ENCODE results near the gene LY6G6C. TPM values are rescaled to one million over a fixed set of nuclear protein-coding genes. Genes with fewer than 3 reads are reported as not detected.
A peak's percentile ranks its signal among the peaks of the same experiment; 100 is the strongest.

Gene LY6G6C
- total and polyA plus RNA-seq, 11 donors = 0.27 TPM; not detected in 10

DNA sequence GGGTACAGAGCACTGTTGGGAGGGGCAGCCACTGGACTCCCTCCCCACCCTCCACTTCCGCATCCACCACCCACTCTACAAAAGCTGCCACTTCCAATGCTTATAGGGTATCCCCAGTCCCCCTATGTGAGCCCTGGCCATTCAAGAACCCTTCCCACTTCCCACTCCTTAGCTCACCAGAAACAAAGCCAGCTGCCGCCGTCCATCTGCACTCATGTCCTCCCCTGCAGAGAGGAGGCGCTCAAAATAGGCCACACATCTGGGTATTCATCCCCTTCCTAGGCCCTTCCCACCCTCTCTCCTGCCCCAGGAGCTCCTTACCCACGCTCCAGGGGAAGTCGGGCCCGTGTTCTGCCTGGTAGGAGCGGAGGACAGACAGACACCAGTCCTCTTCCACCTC lies 34.2 kb downstream of the LY6G6C start:
- intact Hi-C loops (cut with DNase I) = loop anchor here in 4 of 10 donors (10.0 kb wide), 3 partner anchors 77 to 267 kb away; partner anchors contain the start of genes NELFE (in 3 of the 4), SKIC2 (in 3 of the 4), NEU1 (in 1 of the 4) and SAPCD1 (in 1 of the 4)
- Histone ChIP-seq H3K36me3 (peaks cover 0 to 82% (median 73%) of the 10 kb centered on the region in 9 donors), H3K27ac (no peak overlapping the region), H3K4me3 (no peak overlapping the region), H3K27me3 (no peaks in the 10 kb centered on the region), H3K9me3 (no peaks in the 10 kb centered on the region), H3K4me1 (peaks cover 0 to 7% (median 0%) of the 10 kb centered on the region in 12 donors)
- ATAC-seq = no peak
- TF ChIP-seq, protein P1, sequence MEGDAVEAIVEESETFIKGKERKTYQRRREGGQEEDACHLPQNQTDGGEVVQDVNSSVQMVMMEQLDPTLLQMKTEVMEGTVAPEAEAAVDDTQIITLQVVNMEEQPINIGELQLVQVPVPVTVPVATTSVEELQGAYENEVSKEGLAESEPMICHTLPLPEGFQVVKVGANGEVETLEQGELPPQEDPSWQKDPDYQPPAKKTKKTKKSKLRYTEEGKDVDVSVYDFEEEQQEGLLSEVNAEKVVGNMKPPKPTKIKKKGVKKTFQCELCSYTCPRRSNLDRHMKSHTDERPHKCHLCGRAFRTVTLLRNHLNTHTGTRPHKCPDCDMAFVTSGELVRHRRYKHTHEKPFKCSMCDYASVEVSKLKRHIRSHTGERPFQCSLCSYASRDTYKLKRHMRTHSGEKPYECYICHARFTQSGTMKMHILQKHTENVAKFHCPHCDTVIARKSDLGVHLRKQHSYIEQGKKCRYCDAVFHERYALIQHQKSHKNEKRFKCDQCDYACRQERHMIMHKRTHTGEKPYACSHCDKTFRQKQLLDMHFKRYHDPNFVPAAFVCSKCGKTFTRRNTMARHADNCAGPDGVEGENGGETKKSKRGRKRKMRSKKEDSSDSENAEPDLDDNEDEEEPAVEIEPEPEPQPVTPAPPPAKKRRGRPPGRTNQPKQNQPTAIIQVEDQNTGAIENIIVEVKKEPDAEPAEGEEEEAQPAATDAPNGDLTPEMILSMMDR (IDR thresholded peaks at IDR 0.05) = no peak
- no peak for TF ChIP-seq POLR2A (IDR thresholded peaks at IDR 0.05)
- DNase-seq = peak in 1 of 5 donors; percentile 35
- WGBS, 4 donors = 86 to 87% (median 87%) methylated on average over 8 of the region's 8 CpGs

DNA sequence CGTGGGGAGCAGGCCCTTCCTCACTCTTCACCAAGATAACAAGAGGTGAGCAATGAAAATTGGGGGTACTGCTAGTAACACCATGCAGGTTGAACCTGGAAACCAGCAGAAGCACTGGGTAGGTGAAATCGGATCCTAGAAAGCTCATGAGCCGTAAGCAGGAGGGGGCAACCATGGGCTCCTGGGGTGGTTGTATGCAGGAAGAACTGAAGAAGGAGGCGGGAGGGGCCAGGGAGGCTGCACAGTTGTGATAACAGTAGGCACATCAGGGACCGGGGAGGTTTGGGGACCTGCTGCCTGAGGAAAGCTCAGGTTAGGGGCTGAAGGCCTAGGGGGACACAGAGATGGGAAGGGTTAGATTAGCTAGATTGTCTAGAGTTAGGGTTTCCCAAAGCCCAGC lies 35.1 kb downstream of the LY6G6C start:
- DNase-seq (peak in 1 of 5 donors; percentile 15), ATAC-seq (no peak)
- Histone ChIP-seq H3K9me3 (no peaks in the 10 kb centered on the region), H3K27ac (no peak overlapping the region), H3K4me1 (peaks cover 0 to 11% (median 3%) of the 10 kb centered on the region in 12 donors), H3K4me3 (no peak overlapping the region), H3K27me3 (no peaks in the 10 kb centered on the region), H3K36me3 (peaks cover 0 to 74% (median 64%) of the 10 kb centered on the region in 9 donors)
- no peak for TF ChIP-seq POLR2A (IDR thresholded peaks at IDR 0.05)
- TF ChIP-seq, protein P1 (IDR thresholded peaks at IDR 0.05) = no peak
- intact Hi-C loops (cut with DNase I) = loop anchor here in 4 of 10 donors (10.0 kb wide), 3 partner anchors 78 to 268 kb away; partner anchors contain the start of genes NELFE (in 3 of the 4), SKIC2 (in 3 of the 4), NEU1 (in 1 of the 4) and SAPCD1 (in 1 of the 4)
- WGBS, 4 donors = 77 to 84% (median 78%) methylated on average over 5 of the region's 5 CpGs

DNA sequence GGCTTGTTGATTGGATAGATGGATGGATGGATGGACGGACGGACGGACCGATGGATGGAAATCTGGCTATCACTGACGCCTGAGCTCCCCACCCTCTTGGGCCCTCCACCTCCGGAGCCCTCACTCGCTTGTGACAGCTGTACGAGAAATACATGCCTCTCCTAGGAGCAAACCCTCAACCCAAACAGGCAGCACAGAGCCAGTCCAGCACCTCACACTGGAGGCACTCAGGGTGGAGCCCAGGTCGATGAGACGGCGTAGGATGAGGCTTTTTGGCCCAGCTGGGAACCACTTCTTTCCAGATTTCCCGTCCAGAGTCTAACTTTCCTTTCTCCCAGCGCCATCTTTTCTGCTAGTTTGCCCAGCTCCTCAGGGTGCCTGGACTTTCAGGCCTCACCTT lies 38.0 kb downstream of the LY6G6C start:
- Histone ChIP-seq H3K9me3 (no peaks in the 10 kb centered on the region), H3K36me3 (peaks cover 0 to 45% (median 35%) of the 10 kb centered on the region in 9 donors), H3K4me3 (peak overlapping the region in 1 of 12 donors; percentile 45), H3K4me1 (peaks cover 0 to 26% (median 14%) of the 10 kb centered on the region in 12 donors), H3K27ac (no peak overlapping the region), H3K27me3 (no peaks in the 10 kb centered on the region)
- DNase-seq = no peak
- intact Hi-C loops (cut with DNase I) = loop anchor here (5.0 to 10.0 kb wide), 9 partner anchors 44 to 271 kb away; partner anchors contain the start of genes DDAH2 (in 3 of the 10), NELFE (in 3 of the 10), SKIC2 (in 3 of the 10) and SAPCD1 (in 2 of the 10)
- no peak for TF ChIP-seq POLR2A (IDR thresholded peaks at IDR 0.05)
- TF ChIP-seq, protein P1 (IDR thresholded peaks at IDR 0.05) = no peak
- WGBS, 4 donors = 80 to 85% (median 80%) methylated on average over 13 of the region's 13 CpGs
- ATAC-seq = no peak

DNA sequence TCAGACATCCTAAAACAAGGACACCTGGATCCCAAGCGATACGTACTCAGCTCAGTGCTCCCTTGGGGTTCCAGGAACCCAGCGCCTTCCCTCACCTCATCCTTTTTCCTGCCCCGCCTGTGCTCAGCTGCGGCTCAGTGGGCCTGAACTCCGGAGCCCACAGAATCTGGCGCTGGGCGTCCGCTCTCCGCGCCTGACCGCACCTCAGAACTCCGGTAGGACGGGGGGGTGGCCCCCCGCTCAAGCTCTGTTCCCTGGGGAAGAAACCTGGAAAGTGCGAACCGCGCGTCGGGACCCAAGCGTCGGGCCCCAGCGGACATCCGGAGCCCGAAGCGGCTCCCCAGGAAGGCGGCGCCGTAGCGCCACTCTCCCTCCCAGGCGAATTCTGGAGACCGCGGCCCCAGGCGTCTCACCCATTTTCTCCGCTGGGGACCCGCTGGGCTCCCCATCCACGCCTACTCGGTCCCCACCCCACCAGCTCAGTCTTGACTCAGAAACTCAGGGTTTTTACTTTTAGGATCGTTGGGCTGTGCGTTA lies 40.3 kb downstream of the LY6G6C start:
- H3K36me3 ChIP-seq = peaks cover 0 to 21% (median 12%) of the 10 kb centered on the region in 9 donors

More for the DNA sequence above, 40.3 kb downstream of the LY6G6C start:
- TF ChIP-seq, protein P1 (IDR thresholded peaks at IDR 0.05) = peak in 3 of 12 donors; percentile 7 to 37 (median 13)
- TF ChIP-seq POLR2A (IDR thresholded peaks at IDR 0.05) = no peak
- Histone ChIP-seq H3K4me3 (peak overlapping the region; percentile 28 to 74 (median 58)), H3K27ac (peak overlapping the region in 11 of 12 donors; percentile 9 to 83 (median 63)), H3K9me3 (no peaks in the 10 kb centered on the region), H3K4me1 (peaks cover 0 to 26% (median 14%) of the 10 kb centered on the region in 12 donors), H3K27me3 (no peaks in the 10 kb centered on the region)
- intact Hi-C loops (cut with DNase I) = loop anchor here (1.0 to 10.0 kb wide), 14 partner anchors 46 to 274 kb away; partner anchors contain the start of genes DDAH2 (in 3 of the 10), NELFE (in 3 of the 10), SKIC2 (in 3 of the 10) and SAPCD1 (in 2 of the 10)
- peak; percentile 49 to 81 (median 66) for ATAC-seq
- WGBS, 4 donors = 1 to 3% (median 2%) methylated on average over 29 to 40 of the region's 40 CpGs
- DNase-seq = peak; percentile 44 to 79 (median 54)
